ELF-1 (cell line): ENCODE measurements around the gene STEAP3.

Source experiments
- DNase-seq: peaks from one replicate; pipeline ENCODE4 v3.0.0-alpha.2; 2016; ENCODE audit warnings: low read depth, low spot score

The STEAP3 gene

DNA sequence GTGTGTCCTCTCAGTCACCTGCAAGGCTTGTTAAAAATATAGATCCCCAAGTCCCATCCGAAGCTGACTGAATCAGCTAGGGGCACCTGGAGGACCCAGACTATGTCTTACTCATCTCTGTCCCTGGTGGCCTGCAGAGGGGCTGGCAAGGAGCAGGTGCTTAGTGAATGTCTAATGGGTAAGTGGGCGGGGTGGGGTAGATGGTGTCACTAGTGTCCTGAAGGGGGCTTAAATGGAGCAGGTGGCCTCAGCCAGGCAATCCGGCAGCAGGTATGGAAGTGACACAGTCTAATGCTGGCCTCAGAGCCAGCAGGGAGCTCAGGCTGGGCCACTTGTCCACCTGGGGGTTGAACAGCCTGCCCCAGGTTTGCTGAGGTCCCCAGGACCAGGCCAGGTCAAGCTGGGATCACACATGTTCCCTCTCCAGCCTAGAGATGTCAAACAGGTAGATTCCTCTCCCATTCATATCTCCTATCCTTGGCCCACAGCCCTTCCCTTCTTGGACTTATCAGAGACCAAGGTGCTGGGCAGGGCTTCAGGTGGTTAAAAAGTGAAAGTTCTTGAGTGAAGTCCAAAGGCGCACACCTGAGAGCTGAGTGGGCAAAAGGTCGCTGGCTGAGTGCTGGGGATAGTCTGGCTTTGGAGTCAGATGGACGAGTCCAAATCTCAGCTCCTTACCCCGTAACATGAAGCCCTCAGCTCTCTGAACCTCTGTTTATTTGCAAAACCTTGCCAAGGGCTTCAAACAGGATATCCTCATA, 1.7 kb downstream of the STEAP3 start:
- no peak for DNase-seq

- no peak for DNase-seq
Observed at GRCh38 chr2:119225926-119226325, 2.3 kb downstream of the STEAP3 start.

- no peak for DNase-seq
Observed at GRCh38 chr2:119227346-119227745, 3.7 kb downstream of the STEAP3 start.

DNA sequence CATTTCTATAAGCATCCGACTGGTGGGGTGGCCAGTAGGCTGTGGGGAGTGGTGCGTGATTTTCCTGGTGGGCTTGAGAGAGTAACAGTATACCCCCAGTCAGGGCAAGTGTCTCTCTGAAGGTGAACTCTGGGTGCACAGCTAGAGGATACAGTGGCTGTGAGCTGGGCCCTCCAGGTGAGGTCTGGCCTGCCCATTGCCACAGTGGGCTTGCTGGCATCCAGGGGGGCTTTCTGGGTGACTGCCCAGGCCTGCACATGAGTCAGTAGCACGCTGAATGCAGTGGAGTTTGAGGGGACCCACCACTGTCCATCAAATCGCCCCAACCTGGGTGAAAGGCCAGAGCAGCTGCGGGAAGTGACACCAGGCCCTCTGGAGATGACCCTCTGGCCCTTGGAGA, 4.5 kb downstream of the STEAP3 start:
- no peak for DNase-seq

DNA sequence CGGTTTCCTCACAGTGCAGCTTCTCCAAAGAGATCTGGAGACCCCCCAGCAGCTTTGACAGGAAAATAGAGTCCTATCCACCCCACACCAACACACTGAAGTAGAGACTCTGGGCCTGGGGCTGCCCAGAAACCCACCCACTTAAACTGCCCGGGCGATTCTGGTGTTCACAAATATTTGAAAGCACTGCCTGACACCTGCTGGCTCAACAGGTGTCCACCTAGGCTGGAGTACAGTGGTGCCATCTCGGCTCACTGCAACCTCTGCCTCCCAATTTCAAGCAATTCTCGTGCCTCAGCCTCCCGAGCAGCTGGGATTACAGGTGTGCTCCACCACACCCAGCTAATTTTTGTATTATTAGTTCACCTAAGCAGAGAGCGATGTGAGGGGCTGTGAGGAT, 5.3 kb downstream of the STEAP3 start:
- DNase-seq, result no peak

DNA sequence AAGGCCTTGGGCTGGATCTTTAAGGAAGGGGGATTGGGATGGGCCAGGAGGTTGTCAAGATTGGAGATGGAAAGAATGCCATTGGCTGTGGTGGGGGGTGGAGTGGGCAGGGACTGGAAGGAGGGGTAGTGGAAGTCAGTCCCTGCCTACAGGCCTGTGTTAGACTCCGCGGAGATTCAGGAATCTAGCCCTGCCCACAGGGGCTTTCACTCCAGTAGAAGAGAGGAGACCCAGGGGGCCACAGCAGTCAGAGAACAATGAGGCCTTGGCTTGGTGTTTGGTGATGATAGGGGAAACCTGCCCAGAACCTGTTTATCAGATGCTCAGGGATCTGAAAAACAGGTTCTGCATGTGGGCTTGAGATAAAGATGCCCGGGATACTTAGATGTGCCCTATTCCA, 6.1 kb downstream of the STEAP3 start:
- peak; percentile 88 for DNase-seq

DNA sequence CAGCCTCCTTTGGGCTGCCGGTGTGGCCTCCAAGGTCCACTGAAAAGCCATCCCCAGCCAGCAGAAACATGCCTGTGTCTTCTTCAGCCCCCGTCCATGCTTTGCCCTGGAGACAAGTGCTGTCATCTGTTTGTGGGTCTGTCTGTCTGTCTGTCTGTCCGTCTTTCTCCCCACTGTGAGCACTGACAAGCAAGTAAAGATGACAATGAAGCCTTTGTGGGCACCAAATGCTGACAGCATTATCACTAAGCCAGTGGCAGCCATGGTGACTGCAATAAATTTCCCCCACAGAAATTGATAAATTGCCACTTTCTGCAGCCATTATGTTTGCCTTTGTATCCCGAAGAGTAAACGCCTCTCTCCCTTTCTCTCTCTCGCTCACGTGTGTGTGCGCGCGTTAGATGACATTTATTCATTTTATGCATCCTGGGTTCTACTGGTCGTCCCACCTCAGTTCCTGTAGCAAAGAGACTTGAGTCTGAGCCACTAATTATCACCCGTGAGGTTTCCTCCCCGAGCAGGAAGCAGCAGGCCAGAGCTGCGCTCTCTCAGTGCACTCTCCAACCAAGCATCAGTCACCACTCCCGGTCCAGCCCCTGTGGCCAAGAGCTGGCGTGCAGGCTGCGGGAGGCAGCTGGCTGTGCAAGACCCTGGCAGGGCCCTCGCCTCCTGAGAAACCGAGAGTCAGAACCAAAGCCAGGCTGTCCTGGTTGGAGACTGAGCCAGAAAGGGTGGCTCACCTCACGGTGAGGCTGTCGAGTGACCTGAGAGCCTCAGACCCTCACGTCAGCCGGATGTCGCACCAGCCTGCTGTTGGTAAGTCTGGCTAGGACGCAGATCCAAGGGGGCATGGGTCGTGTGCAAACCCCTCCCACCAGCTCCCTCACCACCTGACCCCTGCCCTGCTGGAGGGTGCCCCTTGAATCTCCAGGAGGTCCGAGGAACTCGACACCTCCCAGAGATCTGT, 6.9 kb downstream of the STEAP3 start:
- DNase-seq, result peak; percentile 54

- no peak for DNase-seq
Observed at GRCh38 chr2:119231975-119232665, 8.5 kb downstream of the STEAP3 start.

GRCh38 chr2:119232666-119232993, 9.0 kb downstream of the STEAP3 start:
- DNase-seq, result no peak

GRCh38 chr2:119233326-119234020, 9.8 kb downstream of the STEAP3 start:
- no peak for DNase-seq

GRCh38 chr2:119234021-119235019, 10.7 kb downstream of the STEAP3 start:
- peak; percentile 92 for DNase-seq

- DNase-seq, result no peak
Observed at GRCh38 chr2:119236796-119237195, 13.2 kb downstream of the STEAP3 start.

GRCh38 chr2:119240311-119241204, 16.9 kb downstream of the STEAP3 start:
- DNase-seq, result peak; percentile 80

DNA sequence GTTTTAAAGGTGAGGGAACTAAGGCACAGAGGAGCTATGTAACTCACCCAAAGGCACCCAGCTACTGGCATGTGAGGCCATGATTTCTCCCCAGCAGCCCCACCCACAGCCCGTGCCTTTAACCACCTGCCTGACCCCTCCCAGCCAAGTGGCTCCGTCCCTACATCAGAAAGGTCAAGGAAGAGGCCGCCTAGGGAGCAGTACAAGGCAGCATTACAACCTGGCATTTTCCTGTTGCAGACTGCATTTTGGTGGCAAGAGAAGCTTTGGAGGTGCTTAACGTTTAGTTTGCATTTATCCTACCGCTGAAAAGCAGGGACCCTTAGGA, 17.5 kb downstream of the STEAP3 start:
- DNase-seq, result no peak

GRCh38 chr2:119242276-119243119, 18.9 kb downstream of the STEAP3 start:
- DNase-seq, result no peak

DNA sequence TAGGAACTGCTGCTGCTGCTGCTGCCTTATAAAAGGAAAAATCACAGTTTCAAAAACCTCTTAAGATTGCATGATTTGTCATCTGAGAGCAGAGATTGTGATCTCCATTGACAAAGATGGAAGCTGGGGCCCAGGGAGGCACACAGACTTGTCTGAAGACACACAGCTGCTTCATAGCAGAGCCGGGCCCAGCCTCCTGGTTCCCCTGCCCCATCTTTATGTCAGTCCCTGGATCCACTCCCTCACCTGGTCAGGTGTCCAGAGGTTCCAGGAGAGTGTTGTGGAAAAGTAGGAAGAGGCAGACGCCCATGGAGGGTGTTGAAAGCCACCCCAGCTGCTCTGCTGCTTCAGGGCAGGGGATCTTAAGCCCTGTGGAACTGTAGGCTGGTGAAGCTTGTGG, 20.0 kb downstream of the STEAP3 start:
- DNase-seq, result no peak

DNA sequence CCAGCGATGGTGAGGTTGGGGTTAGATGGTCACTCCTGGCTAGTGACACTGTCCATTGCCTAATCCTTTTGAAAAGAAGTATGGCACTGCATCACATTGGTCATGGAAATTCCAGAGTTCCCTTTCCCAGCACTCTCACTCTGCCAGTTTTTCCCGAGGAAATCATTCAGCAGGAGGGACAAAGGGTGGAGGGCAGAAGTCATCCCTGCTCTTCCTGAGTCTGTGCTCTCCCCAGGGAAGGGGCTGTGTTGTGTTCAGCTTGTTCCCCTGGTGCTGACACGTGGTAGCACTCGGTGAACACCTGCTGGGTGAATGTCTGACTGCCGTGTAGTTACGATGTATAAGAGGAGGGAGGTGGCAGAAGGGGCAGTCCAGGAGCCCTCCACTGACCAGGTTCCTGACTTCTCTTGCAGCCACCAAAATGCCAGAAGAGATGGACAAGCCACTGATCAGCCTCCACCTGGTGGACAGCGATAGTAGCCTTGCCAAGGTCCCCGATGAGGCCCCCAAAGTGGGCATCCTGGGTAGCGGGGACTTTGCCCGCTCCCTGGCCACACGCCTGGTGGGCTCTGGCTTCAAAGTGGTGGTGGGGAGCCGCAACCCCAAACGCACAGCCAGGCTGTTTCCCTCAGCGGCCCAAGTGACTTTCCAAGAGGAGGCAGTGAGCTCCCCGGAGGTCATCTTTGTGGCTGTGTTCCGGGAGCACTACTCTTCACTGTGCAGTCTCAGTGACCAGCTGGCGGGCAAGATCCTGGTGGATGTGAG, 21.6 kb downstream of the STEAP3 start:
- no peak for DNase-seq

- DNase-seq, result no peak
Observed at GRCh38 chr2:119245841-119246230, 22.2 kb downstream of the STEAP3 start.
